Measurements from ENCODE around the gene WDR45.

DNA sequence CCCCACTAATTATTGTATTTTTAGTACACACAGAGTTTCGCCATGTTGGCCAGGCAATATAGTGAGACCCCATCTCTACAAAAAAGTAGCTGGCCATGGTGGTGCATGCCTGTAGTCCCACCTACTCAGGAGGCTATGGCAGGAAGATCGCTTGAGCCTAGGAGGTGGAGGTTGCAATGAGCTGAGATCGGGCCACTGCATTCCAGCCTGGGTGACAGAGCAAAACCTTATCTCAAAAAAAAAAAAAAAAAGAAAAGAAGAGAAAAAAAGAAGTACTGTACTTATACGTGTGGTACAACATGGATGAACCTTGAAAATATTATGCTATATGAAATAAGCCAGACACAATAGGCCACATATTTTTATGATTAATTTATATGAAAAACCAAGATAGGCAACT lies 9.9 kb upstream of the WDR45 start:
- TF ChIP-seq, protein P1, sequence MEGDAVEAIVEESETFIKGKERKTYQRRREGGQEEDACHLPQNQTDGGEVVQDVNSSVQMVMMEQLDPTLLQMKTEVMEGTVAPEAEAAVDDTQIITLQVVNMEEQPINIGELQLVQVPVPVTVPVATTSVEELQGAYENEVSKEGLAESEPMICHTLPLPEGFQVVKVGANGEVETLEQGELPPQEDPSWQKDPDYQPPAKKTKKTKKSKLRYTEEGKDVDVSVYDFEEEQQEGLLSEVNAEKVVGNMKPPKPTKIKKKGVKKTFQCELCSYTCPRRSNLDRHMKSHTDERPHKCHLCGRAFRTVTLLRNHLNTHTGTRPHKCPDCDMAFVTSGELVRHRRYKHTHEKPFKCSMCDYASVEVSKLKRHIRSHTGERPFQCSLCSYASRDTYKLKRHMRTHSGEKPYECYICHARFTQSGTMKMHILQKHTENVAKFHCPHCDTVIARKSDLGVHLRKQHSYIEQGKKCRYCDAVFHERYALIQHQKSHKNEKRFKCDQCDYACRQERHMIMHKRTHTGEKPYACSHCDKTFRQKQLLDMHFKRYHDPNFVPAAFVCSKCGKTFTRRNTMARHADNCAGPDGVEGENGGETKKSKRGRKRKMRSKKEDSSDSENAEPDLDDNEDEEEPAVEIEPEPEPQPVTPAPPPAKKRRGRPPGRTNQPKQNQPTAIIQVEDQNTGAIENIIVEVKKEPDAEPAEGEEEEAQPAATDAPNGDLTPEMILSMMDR (conservative IDR thresholded peaks at IDR 0.05; ENCODE audit: low read length), result no peak
- TF ChIP-seq EZH2phosphoT487 (IDR thresholded peaks at IDR 0.05; ENCODE audit: borderline replicate concordance), result no peak
